HL-60 (cell line): ENCODE results near the gene HS6ST2.

Experiments used
- GABPA ChIP-seq: IDR thresholded peaks from 2 replicates; pipeline ENCODE4 v1.6.1; 2012; ENCODE audit warnings: low read depth
- POLR2AphosphoS5 ChIP-seq: IDR thresholded peaks from 2 replicates; pipeline ENCODE4 v1.6.1; 2012; ENCODE audit warnings: low read depth
- SPI1 ChIP-seq: IDR thresholded peaks from 2 replicates; pipeline ENCODE4 v1.6.1; 2012; ENCODE audit warnings: low read depth, mild to moderate bottlenecking, borderline replicate concordance
- TF ChIP-seq, protein P1 (sequence below): IDR thresholded peaks from one replicate; pipeline ENCODE4 v1.5.1; 2011; ENCODE audit warnings: low read length, control low read depth, inconsistent platforms; ENCODE audit not compliant: insufficient read depth
- TF ChIP-seq, protein P2 (sequence below): IDR thresholded peaks from 2 replicates; pipeline ENCODE4 v1.6.1; 2012; ENCODE audit warnings: low read depth; ENCODE audit not compliant: insufficient replicate concordance

DNA sequence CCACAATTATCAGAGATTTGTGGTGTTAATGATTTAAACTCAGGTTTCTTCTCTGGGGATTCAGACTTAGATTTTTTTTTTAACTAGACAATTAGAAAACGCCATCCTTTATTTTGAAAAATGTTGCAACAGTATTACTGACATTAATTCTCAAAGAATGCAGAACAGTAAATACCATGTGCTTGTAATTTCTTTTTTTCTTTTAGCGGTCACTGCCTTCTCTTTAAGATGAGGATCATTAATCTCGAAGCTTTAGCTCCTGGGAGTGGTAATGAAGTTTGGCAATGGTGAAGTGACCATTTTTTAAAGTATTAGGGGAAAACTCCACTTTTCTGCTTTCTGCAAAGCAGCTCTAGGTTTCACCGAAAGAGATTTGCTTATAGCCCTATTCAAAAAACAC, 305.6 kb downstream of the HS6ST2 start:
- TF ChIP-seq, protein P1, sequence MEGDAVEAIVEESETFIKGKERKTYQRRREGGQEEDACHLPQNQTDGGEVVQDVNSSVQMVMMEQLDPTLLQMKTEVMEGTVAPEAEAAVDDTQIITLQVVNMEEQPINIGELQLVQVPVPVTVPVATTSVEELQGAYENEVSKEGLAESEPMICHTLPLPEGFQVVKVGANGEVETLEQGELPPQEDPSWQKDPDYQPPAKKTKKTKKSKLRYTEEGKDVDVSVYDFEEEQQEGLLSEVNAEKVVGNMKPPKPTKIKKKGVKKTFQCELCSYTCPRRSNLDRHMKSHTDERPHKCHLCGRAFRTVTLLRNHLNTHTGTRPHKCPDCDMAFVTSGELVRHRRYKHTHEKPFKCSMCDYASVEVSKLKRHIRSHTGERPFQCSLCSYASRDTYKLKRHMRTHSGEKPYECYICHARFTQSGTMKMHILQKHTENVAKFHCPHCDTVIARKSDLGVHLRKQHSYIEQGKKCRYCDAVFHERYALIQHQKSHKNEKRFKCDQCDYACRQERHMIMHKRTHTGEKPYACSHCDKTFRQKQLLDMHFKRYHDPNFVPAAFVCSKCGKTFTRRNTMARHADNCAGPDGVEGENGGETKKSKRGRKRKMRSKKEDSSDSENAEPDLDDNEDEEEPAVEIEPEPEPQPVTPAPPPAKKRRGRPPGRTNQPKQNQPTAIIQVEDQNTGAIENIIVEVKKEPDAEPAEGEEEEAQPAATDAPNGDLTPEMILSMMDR = no peak
- TF ChIP-seq, protein P2, sequence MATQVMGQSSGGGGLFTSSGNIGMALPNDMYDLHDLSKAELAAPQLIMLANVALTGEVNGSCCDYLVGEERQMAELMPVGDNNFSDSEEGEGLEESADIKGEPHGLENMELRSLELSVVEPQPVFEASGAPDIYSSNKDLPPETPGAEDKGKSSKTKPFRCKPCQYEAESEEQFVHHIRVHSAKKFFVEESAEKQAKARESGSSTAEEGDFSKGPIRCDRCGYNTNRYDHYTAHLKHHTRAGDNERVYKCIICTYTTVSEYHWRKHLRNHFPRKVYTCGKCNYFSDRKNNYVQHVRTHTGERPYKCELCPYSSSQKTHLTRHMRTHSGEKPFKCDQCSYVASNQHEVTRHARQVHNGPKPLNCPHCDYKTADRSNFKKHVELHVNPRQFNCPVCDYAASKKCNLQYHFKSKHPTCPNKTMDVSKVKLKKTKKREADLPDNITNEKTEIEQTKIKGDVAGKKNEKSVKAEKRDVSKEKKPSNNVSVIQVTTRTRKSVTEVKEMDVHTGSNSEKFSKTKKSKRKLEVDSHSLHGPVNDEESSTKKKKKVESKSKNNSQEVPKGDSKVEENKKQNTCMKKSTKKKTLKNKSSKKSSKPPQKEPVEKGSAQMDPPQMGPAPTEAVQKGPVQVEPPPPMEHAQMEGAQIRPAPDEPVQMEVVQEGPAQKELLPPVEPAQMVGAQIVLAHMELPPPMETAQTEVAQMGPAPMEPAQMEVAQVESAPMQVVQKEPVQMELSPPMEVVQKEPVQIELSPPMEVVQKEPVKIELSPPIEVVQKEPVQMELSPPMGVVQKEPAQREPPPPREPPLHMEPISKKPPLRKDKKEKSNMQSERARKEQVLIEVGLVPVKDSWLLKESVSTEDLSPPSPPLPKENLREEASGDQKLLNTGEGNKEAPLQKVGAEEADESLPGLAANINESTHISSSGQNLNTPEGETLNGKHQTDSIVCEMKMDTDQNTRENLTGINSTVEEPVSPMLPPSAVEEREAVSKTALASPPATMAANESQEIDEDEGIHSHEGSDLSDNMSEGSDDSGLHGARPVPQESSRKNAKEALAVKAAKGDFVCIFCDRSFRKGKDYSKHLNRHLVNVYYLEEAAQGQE = no peak
- no peak for TF ChIP-seq GABPA
- TF ChIP-seq POLR2AphosphoS5 = no peak
- no peak for TF ChIP-seq SPI1
